ENCODE data around the gene CDKL5.

CDKL5 gene

GRCh38 chrX:18425199-18426003 is at the start of gene CDKL5:
TSS of gene CDKL5 (plus strand) at chrX:18425608. CDS start at chrX:18507097, 81,489 bp downstream.
- peak within 1 kb of the TSS; percentile 56 for H3K4me3 ChIP-seq (replicated peaks; ENCODE audit: low read depth, low read length)
- TF ChIP-seq CTCF (IDR thresholded peaks at IDR 0.05; ENCODE audit: low read depth, low read length, missing control alignments) = no peak
- DNase-seq (ENCODE audit: extremely low read depth, low read depth) = peak; percentile 72

GRCh38 chrX:18377796-18378195 is 47.6 kb upstream of the CDKL5 start:
- TF ChIP-seq CTCF (IDR thresholded peaks at IDR 0.05; ENCODE audit: low read depth, low read length, missing control alignments) = peak; percentile 43
- DNase-seq (ENCODE audit: extremely low read depth, low read depth) = no peak

GRCh38 chrX:18389966-18390365 is 35.4 kb upstream of the CDKL5 start:
- no peak for TF ChIP-seq CTCF (IDR thresholded peaks at IDR 0.05; ENCODE audit: low read depth, low read length, missing control alignments)
- no peak overlapping the region for H3K4me3 ChIP-seq (replicated peaks; ENCODE audit: low read depth, low read length)
- DNase-seq (ENCODE audit: extremely low read depth, low read depth) = no peak

More at GRCh38 chrX:18377796-18378195, 47.6 kb upstream of the CDKL5 start:
- H3K4me3 ChIP-seq (replicated peaks; ENCODE audit: low read depth, low read length) = no peak overlapping the region

- no peak overlapping the region for H3K4me3 ChIP-seq (replicated peaks; ENCODE audit: low read depth, low read length)
- no peak for DNase-seq (ENCODE audit: extremely low read depth, low read depth)
- peak; percentile 41 for TF ChIP-seq CTCF (IDR thresholded peaks at IDR 0.05; ENCODE audit: low read depth, low read length, missing control alignments)
These were observed 34.4 kb upstream of the CDKL5 start for GRCh38 chrX:18390941-18391538.

- DNase-seq (ENCODE audit: extremely low read depth, low read depth) = no peak
- TF ChIP-seq CTCF (IDR thresholded peaks at IDR 0.05; ENCODE audit: low read depth, low read length, missing control alignments) = no peak
- no peak overlapping the region for H3K4me3 ChIP-seq (replicated peaks; ENCODE audit: low read depth, low read length)
These were observed 30.9 kb upstream of the CDKL5 start for GRCh38 chrX:18394477-18394876.

GRCh38 chrX:18401848-18402213 is 23.6 kb upstream of the CDKL5 start:
- DNase-seq (ENCODE audit: extremely low read depth, low read depth) = no peak
- no peak overlapping the region for H3K4me3 ChIP-seq (replicated peaks; ENCODE audit: low read depth, low read length)
- no peak for TF ChIP-seq CTCF (IDR thresholded peaks at IDR 0.05; ENCODE audit: low read depth, low read length, missing control alignments)

Data from HFF-Myc (cell line).